Activated CD8-positive, alpha-beta T cell treated with anti-CD3 and anti-CD28 coated beads for 36 hours (primary cell): ENCODE results near the gene C1QL4. TPM values are rescaled to one million over a fixed set of nuclear protein-coding genes. Genes with fewer than 3 reads are reported as not detected.
"Not testable (repeated sequence)": the region's sequence is repeated elsewhere in the genome, so short reads cannot be mapped to it uniquely, and the experiment has no call there.

ENCODE experiments used
- ATAC-seq: fragments of 200-7000 bp; cut with Tn5 transposase; one replicate; pipeline ENCODE4 v1.10.0; 2021; ENCODE audit warnings: mild to moderate bottlenecking, moderate library complexity
- CTCF ChIA-PET: fragments of 350-600 bp; sonication (Branson Sonifier 250); formaldehyde crosslinking; loops from one replicate; lab custom pipeline; 2021; ENCODE audit warnings: antibody characterized with exemption; lab: Charles Lee
- POLR2A ChIA-PET: fragments of 350-600 bp; sonication (Branson Sonifier 250); formaldehyde crosslinking; loops from one replicate; lab custom pipeline; 2021; ENCODE audit warnings: antibody characterized with exemption; lab: Charles Lee
- DNase-seq: peaks from one replicate; pipeline ENCODE4 v3.0.0-alpha.2; 2020
- H3K27ac Mint-ChIP-seq: one replicate; pipeline ENCODE4 v1.8.0; 2021; ENCODE audit warnings: mild to moderate bottlenecking, mixed read lengths
- H3K27me3 Mint-ChIP-seq: one replicate; pipeline ENCODE4 v1.8.0; 2021; ENCODE audit warnings: mixed read lengths
- H3K36me3 Mint-ChIP-seq: one replicate; pipeline ENCODE4 v1.8.0; 2021; ENCODE audit warnings: low read depth, mixed read lengths
- H3K4me1 Mint-ChIP-seq: one replicate; pipeline ENCODE4 v1.8.0; 2021; ENCODE audit warnings: low read depth, mixed read lengths
- H3K4me3 Mint-ChIP-seq: one replicate; pipeline ENCODE4 v1.8.0; 2021; ENCODE audit warnings: mild to moderate bottlenecking, moderate library complexity, mixed read lengths
- H3K9me3 Mint-ChIP-seq: one replicate; pipeline ENCODE4 v1.8.0; 2021; ENCODE audit warnings: mixed read lengths
- CTCF ChIP-seq: fragments of 200-600 bp; IDR thresholded peaks from one replicate; pipeline ENCODE4 v1.8.0; 2022; ENCODE audit warnings: antibody characterized with exemption, mild to moderate bottlenecking
- intact Hi-C: fragments of 100-400 bp; cut with micrococcal nuclease; formaldehyde crosslinking; loops from one replicate; pipeline ENCODE4 v1.10.0; 2022
- total RNA-seq, 2 experiments: library from RNA; stranded (reverse); gene quantifications; one replicate each; pipeline ENCODE4 v1.2.3, GENCODE V29; 2021

C1QL4 gene
- total RNA-seq, 2 experiments from 2014 or later = not detected

- ChIA-PET POLR2A (interaction anchor here (0.9 to 1.3 kb wide), 2 partner anchors 11 to 14 kb away, joined by 3 to 4 read pairs; no protein-coding TSS in a partner anchor), CTCF (interaction anchor here (0.6 to 9.7 kb wide), 5 partner anchors 12 to 74 kb away, joined by 3 to 145 read pairs (median 29); partner anchors contain the start of genes C1QL4, DNAJC22 and PRPH)
- intact Hi-C loops = no loop called here
- Mint-ChIP-seq H3K27ac (no peak overlapping the region), H3K4me3 (no peak overlapping the region), H3K9me3 (no peaks in the 10 kb centered on the region), H3K27me3 (peaks cover 23% of the 10 kb centered on the region), H3K4me1 (no peaks in the 10 kb centered on the region), H3K36me3 (no peaks in the 10 kb centered on the region)
- no peak for TF ChIP-seq CTCF
- ATAC-seq (no peak), DNase-seq (no peak)
These were observed 53.2 kb downstream of the C1QL4 start for GRCh38 chr12:49283541-49284429.

GRCh38 chr12:49282740-49283375, 54.1 kb downstream of the C1QL4 start:
- H3K36me3 Mint-ChIP-seq, intact Hi-C loops: not testable (repeated sequence)

More at GRCh38 chr12:49282740-49283375, 54.1 kb downstream of the C1QL4 start:
- H3K27me3 Mint-ChIP-seq = peaks cover 19% of the 10 kb centered on the region
- not testable (repeated sequence) for H3K27ac Mint-ChIP-seq, H3K4me3 Mint-ChIP-seq, DNase-seq, H3K9me3 Mint-ChIP-seq, H3K4me1 Mint-ChIP-seq, ATAC-seq
- POLR2A ChIA-PET = interaction anchor here (0.6 kb wide), 2 partner anchors 10 to 205 kb away, joined by 3 read pairs; no protein-coding TSS in a partner anchor
- CTCF ChIA-PET = interaction anchor here (1.1 to 5.0 kb wide), 3 partner anchors 13 to 76 kb away, joined by 3 to 29 read pairs (median 5); partner anchors contain the start of gene PRPH

Other genes starting within 250 kb of the C1QL4 start
- under 1 TPM in 1 of 2 experiments, not detected in 1; 0.14 TPM for gene DHH, start 242.4 kb downstream of the C1QL4 start, total RNA-seq
- 10 to 100 TPM; 43.5 to 50.9 TPM for gene LMBR1L, start 226.3 kb downstream of the C1QL4 start, total RNA-seq
- 1,000 to 10,000 TPM; 2,169 to 2,181 TPM for gene TUBA1B, start 205.8 kb downstream of the C1QL4 start, total RNA-seq
- gene TUBA1A, start 148.1 kb downstream of the C1QL4 start, total RNA-seq = 10 to 100 TPM; 70.6 to 71.2 TPM
- 100 to 1,000 TPM; 237 to 240 TPM for gene TUBA1C, start 72.1 kb downstream of the C1QL4 start, total RNA-seq
- not detected for gene PRPH, start 42.0 kb downstream of the C1QL4 start, total RNA-seq
- 10 to 100 TPM; 46.6 to 52.6 TPM for gene TROAP, start 13.9 kb downstream of the C1QL4 start, total RNA-seq
- under 1 TPM in 1 of 2 experiments, not detected in 1; 0.14 TPM for gene DNAJC22, start 9.7 kb upstream of the C1QL4 start, total RNA-seq
- gene SPATS2, start 30.3 kb upstream of the C1QL4 start, total RNA-seq = 10 to 100 TPM in 1 of 2 experiments, 1 to 10 TPM in 1; 9.2 to 10.8 TPM
- gene KCNH3, start 201.8 kb upstream of the C1QL4 start, total RNA-seq = 1 to 10 TPM; 8.0 to 9.1 TPM
- 10 to 100 TPM; 57.1 to 61.1 TPM for gene MCRS1, start 231.0 kb upstream of the C1QL4 start, total RNA-seq